Endothelial cell of umbilical vein (primary cell): ENCODE data around the gene ZNF609. TPM values are rescaled to one million over a fixed set of nuclear protein-coding genes. Genes with fewer than 3 reads are reported as not detected.

Experiments
- BruUV-seq: library from RNA; stranded (reverse); fragments of 400-500 nt; replicated peaks from 2 replicates; lab custom pipeline; 2021; lab: Mats Ljungman, UMichigan
- CTCF ChIA-PET: fragments of 300-600, 350-600 bp; sonication (Branson Sonifier 250); formaldehyde crosslinking; loops from one replicate; lab custom pipeline; 2021; ENCODE audit warnings: antibody characterized with exemption, inconsistent platforms; lab: Charles Lee
- POLR2A ChIA-PET: fragments of 300-600, 350-600 bp; sonication (Branson Sonifier 250); formaldehyde crosslinking; loops from one replicate; lab custom pipeline; 2021; ENCODE audit warnings: antibody characterized with exemption, inconsistent platforms; lab: Charles Lee
- DNase-seq: peaks from one replicate; pipeline ENCODE4 v3.0.0-alpha.2; 2011; ENCODE audit warnings: low read depth, low spot score
- FAIRE-seq: peaks from 2 replicates; lab custom pipeline; 2011; peaks lifted over from hg19 to GRCh38; lab: Jason Lieb, UNC
- H2AFZ ChIP-seq: 2 replicates; pipeline ENCODE4 v1.6.0; 2012; ENCODE audit warnings: low read depth, low read length, control low read depth, inconsistent platforms
- H3K27ac ChIP-seq: 2 replicates; pipeline ENCODE4 v1.5.1; 2011; ENCODE audit warnings: low read depth, mild to moderate bottlenecking, control low read depth, low read length, moderate library complexity; ENCODE audit not compliant: insufficient read depth
- H3K27me3 ChIP-seq, 2 experiments: 2 replicates each; pipeline versions ENCODE4 v1.6.0 to v1.6.1; 2011; ENCODE audit warnings: low read length in 2 of 2, mixed read lengths in 1 of 2; ENCODE audit not compliant: control insufficient read depth in 2 of 2, insufficient read depth in 2 of 2
- H3K36me3 ChIP-seq, 2 experiments: 2 replicates in 1 of 2; 3 replicates in 1 of 2; pipeline ENCODE4 v1.5.1; 2011; ENCODE audit warnings: low read length in 2 of 2, mild to moderate bottlenecking in 1 of 2, moderate library complexity in 1 of 2; ENCODE audit not compliant: control insufficient read depth in 2 of 2, insufficient read depth in 2 of 2; ENCODE audit errors: extremely low read depth in 1 of 2
- H3K4me1 ChIP-seq: 3 replicates; pipeline ENCODE4 v1.5.1; 2011; ENCODE audit warnings: mild to moderate bottlenecking, low read length; ENCODE audit not compliant: control insufficient read depth, insufficient read depth; ENCODE audit errors: extremely low read depth
- H3K4me2 ChIP-seq: 2 replicates; pipeline ENCODE4 v1.6.1; 2011; ENCODE audit warnings: low read length, control low read depth, mixed read lengths; ENCODE audit not compliant: insufficient read depth
- H3K4me3 ChIP-seq, 3 experiments: fragments of 200-600 bp in 1 of 3; sonication (generic), shearing (Covaris generic) in 1 of 3; replicated peaks in 1 of 3; 2 replicates each; pipeline ENCODE4 v1.5.1; 2011 to 2016; ENCODE audit warnings: control low read depth in 3 of 3, low read length in 3 of 3, mild to moderate bottlenecking in 2 of 3, inconsistent platforms in 1 of 3, low read depth in 1 of 3, moderate library complexity in 1 of 3; ENCODE audit not compliant: insufficient read depth in 1 of 3
- H3K79me2 ChIP-seq: 2 replicates; pipeline ENCODE4 v1.6.0; 2012; ENCODE audit warnings: low read length, inconsistent platforms; ENCODE audit not compliant: control insufficient read depth, insufficient read depth
- H3K9ac ChIP-seq: replicated peaks from 2 replicates; pipeline ENCODE3; 2011; ENCODE audit warnings: low read length, control low read depth; ENCODE audit not compliant: insufficient read depth; ENCODE audit errors: extremely low read depth
- H3K9me1 ChIP-seq: replicated peaks from 3 replicates; pipeline ENCODE4 v1.6.0; 2011; ENCODE audit warnings: mild to moderate bottlenecking, low read length; ENCODE audit not compliant: control insufficient read depth, insufficient read depth; ENCODE audit errors: extremely low read depth
- H3K9me3 ChIP-seq: replicated peaks from 2 replicates; pipeline ENCODE4 v1.5.1; 2012; ENCODE audit warnings: low read length, inconsistent platforms; ENCODE audit not compliant: control insufficient read depth, insufficient read depth
- H4K20me1 ChIP-seq: replicated peaks from 2 replicates; pipeline ENCODE3; 2011; ENCODE audit warnings: mild to moderate bottlenecking, low read length; ENCODE audit not compliant: control insufficient read depth, insufficient read depth; ENCODE audit errors: extremely low read depth
- CTCF ChIP-seq, 2 donors: IDR thresholded peaks; 1 replicate in 1 of 2; 2 replicates in 1 of 2; pipeline ENCODE4 v1.5.1; 2011; ENCODE audit warnings: low read length in 2 of 2, mild to moderate bottlenecking in 2 of 2, moderate library complexity in 2 of 2, control low read depth in 1 of 2, inconsistent platforms in 1 of 2, low read depth in 1 of 2; ENCODE audit not compliant: insufficient read depth in 1 of 2; ENCODE audit errors: extremely low read depth in 1 of 2
- FOS ChIP-seq: IDR thresholded peaks from 2 replicates; pipeline ENCODE4 v1.6.1; 2011; ENCODE audit warnings: mild to moderate bottlenecking, low read length, moderate library complexity, borderline replicate concordance; ENCODE audit not compliant: insufficient read depth
- GATA2 ChIP-seq: IDR thresholded peaks from 2 replicates; pipeline ENCODE4 v1.7.0; 2011; ENCODE audit warnings: low read depth, mild to moderate bottlenecking, moderate library complexity, mixed read lengths, low read length; ENCODE audit not compliant: insufficient read length, insufficient read depth
- JUN ChIP-seq: IDR thresholded peaks from 2 replicates; pipeline ENCODE4 v1.6.1; 2011; ENCODE audit warnings: borderline replicate concordance, low read depth; ENCODE audit not compliant: insufficient read length, insufficient read depth
- MYC ChIP-seq: IDR thresholded peaks from one replicate; pipeline ENCODE4 v1.6.1; 2011; ENCODE audit warnings: mild to moderate bottlenecking, low read depth, low read length
- dilution Hi-C: fragments of 300-500 bp; cut with MboI; formaldehyde crosslinking; loops from one replicate; pipeline ENCODE4 v1.15.0; 2019; ENCODE audit warnings: low sequenced_read_pairs; ENCODE audit not compliant: extremely low pct_ligation_motif_present
- intact Hi-C: fragments of 100-400 bp; cut with micrococcal nuclease; formaldehyde crosslinking; loops from one replicate; pipeline ENCODE4 v1.10.0; 2022
- polyA plus RNA-seq, 4 experiments: library from polyadenylated mRNA; depleted of rRNA in 3 of 4; stranded (reverse) in 3 of 4; unstranded in 1 of 4; fragments of >200 nt; gene quantifications; 2 replicates each; pipeline versions ENCODE4 v1.2.1 to v1.2.3, GENCODE V29; 2011 to 2012; ENCODE audit warnings: missing spikeins in 1 of 4
- total RNA-seq: library from RNA; stranded (reverse); gene quantifications from 2 replicates; pipeline ENCODE4 v1.2.3, GENCODE V29; 2021

The ZNF609 gene
- total and polyA plus RNA-seq, 2 donors (not counting 3 experiments of a cell fraction or from before 2014, with no cell fraction given): 18.2 to 49.6 TPM

GRCh38 chr15:64525828-64526530 lies 65.6 kb downstream of the ZNF609 start:
- Histone ChIP-seq H3K9ac (no peak overlapping the region), H3K4me1 (peaks cover 38% of the 10 kb centered on the region), H3K9me3 (no peaks in the 10 kb centered on the region), H3K27ac (no peak overlapping the region), H3K27me3 (no peaks in the 10 kb centered on the region), H3K9me1 (no peaks in the 10 kb centered on the region), H3K79me2 (peaks cover 89% of the 10 kb centered on the region), H3K36me3 (peaks cover 0 to 12% of the 10 kb centered on the region in 2 experiments), H4K20me1 (peaks cover 2% of the 10 kb centered on the region), H3K4me2 (peak overlapping the region; percentile 39), H3K4me3 (no peak overlapping the region), H2AFZ (no peak overlapping the region)
- FAIRE-seq: no peak
- CTCF ChIA-PET: interaction anchor here (0.7 to 1.6 kb wide), 4 partner anchors 20 to 105 kb away, joined by 3 to 4 read pairs (median 4); no protein-coding TSS in a partner anchor
- no peak for DNase-seq
- dilution Hi-C loops: no loop called here
- POLR2A ChIA-PET: interaction anchor here (0.7 kb wide), 1 partner anchor 54 kb away, joined by 3 read pairs; no protein-coding TSS in a partner anchor
- no peak for TF ChIP-seq FOS
- TF ChIP-seq JUN: no peak
- no peak for TF ChIP-seq GATA2
- no peak for TF ChIP-seq CTCF (IDR thresholded peaks at IDR 0.05; ENCODE audit: extremely low read depth in 1 of 2, insufficient read depth in 1 of 2, low read depth in 1 of 2, low read length in 2 of 2)
- TF ChIP-seq MYC: no peak
- intact Hi-C loops: no loop called here
- BruUV-seq: no TSS peak
